Bladder microvascular endothelial cell (primary cell): ENCODE data around the gene ZNF839. TPM values are rescaled to one million over a fixed set of nuclear protein-coding genes. Genes with fewer than 3 reads are reported as not detected.

Experiments used
- total RNA-seq: library from RNA; depleted of rRNA; stranded (reverse); fragments of >200 nt; gene quantifications from 2 replicates; pipeline ENCODE4 v1.2.3, GENCODE V29; 2014

ZNF839 gene
- total RNA-seq, result 7.3 and 7.5 TPM in 2 replicates

DNA sequence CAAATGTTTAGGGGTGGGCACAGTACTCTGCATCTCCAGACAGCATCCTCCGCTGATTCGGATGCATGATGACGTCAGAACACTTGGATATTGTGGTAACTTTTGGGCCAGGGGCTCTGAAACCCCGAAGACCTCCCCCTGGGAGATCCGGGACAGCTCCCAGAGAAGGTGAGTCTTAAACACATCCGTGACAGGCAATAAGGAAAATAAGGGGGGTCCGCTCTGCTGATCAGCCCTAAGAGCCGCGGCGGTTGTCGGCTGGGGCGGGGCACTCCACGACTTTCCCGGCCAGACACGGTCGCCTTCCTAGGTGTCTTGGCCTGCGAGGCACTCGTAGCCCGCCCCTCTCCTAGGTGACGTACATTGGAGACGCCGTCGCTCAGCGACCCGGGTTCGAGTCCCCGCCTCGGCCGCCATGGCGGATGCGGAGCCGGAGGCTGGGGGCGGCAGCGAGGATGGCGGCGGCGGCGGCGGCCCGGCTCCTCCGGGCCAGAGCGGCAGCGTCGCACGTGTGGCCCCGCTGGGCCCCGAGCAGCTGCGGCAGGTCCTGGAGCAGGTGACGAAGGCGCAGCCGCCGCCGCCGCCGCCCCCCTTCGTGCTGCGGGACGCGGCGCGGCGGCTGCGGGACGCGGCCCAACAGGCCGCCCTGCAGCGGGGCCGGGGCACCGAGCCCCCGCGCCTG lies at the start of gene ZNF839:
Gene ZNF839 (plus strand): TSS at position 396 of the 682 bp plus-strand sequence. CDS start 20 bp downstream, at position 416.

DNA sequence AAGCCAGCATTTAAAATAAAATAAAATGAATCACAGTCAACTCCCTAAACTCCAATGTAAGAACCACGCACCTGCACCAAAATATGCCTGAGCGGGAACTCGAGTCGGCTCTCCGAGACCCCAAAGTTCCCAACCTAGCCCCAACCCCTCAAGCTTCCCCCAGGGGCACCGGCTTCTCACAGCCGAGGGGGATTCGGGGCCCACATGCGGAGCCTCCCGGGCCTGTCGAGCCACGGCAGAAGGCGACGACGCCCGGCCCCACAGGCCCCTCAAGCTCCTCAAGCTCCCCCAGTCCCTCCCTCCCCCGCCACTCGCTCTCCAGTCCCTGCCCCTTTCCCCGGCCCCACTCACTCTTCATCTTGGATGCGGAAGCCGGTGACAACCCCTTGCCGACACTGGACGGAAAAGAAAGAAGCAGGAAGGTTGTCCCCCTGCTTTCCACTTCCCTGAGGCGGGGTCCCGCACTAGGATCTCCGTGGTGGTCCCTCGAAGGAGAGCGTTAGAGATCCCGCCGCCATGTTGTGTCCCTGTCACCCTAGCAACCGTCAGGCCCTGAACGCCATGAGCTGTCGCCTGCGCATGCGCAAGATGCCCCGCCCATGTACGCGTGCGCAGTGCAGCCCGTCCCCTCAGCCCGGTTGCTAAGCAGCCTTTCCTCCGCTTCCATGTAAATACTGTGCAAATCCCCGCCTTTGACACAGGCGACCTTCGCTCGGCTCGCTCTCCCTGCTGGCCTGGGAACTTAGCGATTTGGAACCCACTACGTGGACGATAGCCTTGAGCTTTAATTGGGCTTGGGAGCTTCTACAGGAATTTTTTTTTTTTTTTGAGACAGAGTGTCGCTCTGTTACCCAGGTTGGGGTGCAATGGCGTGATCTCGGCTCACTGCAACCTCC lies 14.7 kb upstream of the ZNF839 start, which contains the start of gene MOK:
Gene MOK (minus strand): TSS at position 554 of the 896 bp plus-strand sequence. CDS start 196 bp downstream, at position 358.

DNA sequence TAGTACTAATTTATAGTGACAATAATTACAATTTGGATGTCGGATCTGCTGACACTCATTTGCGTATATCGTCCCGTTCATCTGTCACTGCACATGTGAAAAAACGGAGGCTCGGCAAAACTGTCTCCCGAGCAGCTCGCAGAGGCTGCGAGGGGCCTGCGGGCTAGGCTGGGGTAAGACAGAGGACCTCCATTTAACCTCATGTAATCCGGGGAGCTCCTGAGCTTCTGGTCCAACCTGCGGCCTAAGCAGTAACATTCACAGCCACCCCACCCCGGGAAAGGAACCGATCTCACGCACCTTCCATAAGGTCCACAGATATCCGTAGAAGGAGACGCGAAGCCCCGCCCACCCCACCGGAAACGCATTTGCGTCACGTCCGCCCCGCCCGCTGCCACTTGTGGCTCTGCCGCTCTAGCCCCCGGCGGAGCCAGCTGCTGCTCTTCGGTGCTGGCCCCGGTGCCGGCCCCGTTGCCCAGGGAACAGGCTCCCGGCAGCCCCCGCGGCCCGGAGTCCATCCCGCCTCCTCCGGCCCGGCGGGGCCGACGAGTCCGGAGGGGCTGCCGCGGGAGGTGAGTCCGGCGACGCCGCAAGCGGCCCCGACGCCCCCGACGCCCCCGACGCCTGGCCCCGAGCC lies 43.1 kb downstream of the ZNF839 start, which contains the start of the genes CINP and TECPR2:
Gene CINP (minus strand): TSS at position 346 of the 637 bp plus-strand sequence. CDS start 39 bp downstream, at position 307.
Gene TECPR2 (plus strand): TSS at position 397 of the 637 bp plus-strand sequence. CDS start 13,781 bp downstream, outside the sequence.

Other genes starting within 250 kb of the ZNF839 start
- 243 and 433 TPM in 2 replicates for gene HSP90AA1, start 232.7 kb upstream of the ZNF839 start, total RNA-seq
- 12.8 and 16.7 TPM in 2 replicates for gene WDR20, start 179.8 kb upstream of the ZNF839 start, total RNA-seq
- gene MOK, start 14.6 kb upstream of the ZNF839 start, total RNA-seq, result 1.8 and 2.8 TPM in 2 replicates
- 33.5 and 43.1 TPM in 2 replicates for gene CINP, start 43.1 kb downstream of the ZNF839 start, total RNA-seq
- gene TECPR2, start 43.2 kb downstream of the ZNF839 start, total RNA-seq, result 6.0 and 18.8 TPM in 2 replicates
- gene ANKRD9, start 190.0 kb downstream of the ZNF839 start, total RNA-seq, result 8.4 and 9.4 TPM in 2 replicates